Esophagus muscularis mucosa (tissue), 4 donors: Measurements from ENCODE around the gene TSFM. TPM values are rescaled to one million over a fixed set of nuclear protein-coding genes. Genes with fewer than 3 reads are reported as not detected.
A peak's percentile ranks its signal among the peaks of the same experiment; 100 is the strongest.

Experiments used
- DNase-seq: peaks from one replicate; pipeline ENCODE4 v3.0.0-alpha.2; 2017; ENCODE audit errors: extremely low spot score
- H3K27ac ChIP-seq, 4 donors: fragments of 200-600 bp; sonication (generic); replicated peaks in 1 of 4; 1 replicate in 3 of 4; 2 replicates in 1 of 4; pipeline ENCODE4 v1.5.1; 2016 to 2019; ENCODE audit warnings: mild to moderate bottlenecking in 1 of 4
- H3K27me3 ChIP-seq, 4 donors: fragments of 200-600 bp; sonication (generic); one replicate each; pipeline versions ENCODE4 v1.5.1 to v1.6.0; 2016 to 2019
- H3K36me3 ChIP-seq, 4 donors: fragments of 200-600 bp; sonication (generic); one replicate each; pipeline ENCODE4 v1.5.1; 2016 to 2019
- H3K4me1 ChIP-seq, 4 donors: fragments of 200-600 bp; sonication (generic); one replicate each; pipeline ENCODE4 v1.5.1; 2016 to 2019
- H3K4me3 ChIP-seq, 4 donors: fragments of 200-600 bp; sonication (generic); 1 replicate in 2 of 4; 2 replicates in 2 of 4; pipeline ENCODE4 v1.5.1; 2016 to 2019; ENCODE audit warnings: mild to moderate bottlenecking in 4 of 4, moderate library complexity in 1 of 4
- H3K9me3 ChIP-seq, 4 donors: fragments of 200-600 bp; sonication (generic); 1 replicate in 3 of 4; 2 replicates in 1 of 4; pipeline ENCODE4 v1.5.1; 2016 to 2019
- CTCF ChIP-seq, 3 experiments: fragments of 200-600 bp in 2 of 3; fragments of 450-650 bp in 1 of 3; sonication (generic) in 2 of 3; IDR thresholded peaks; one replicate each; pipeline ENCODE4 v1.5.1; 2017 to 2019; ENCODE audit warnings: antibody characterized with exemption in 3 of 3, mild to moderate bottlenecking in 2 of 3, moderate library complexity in 1 of 3
- EP300 ChIP-seq: sonication (generic); formaldehyde crosslinking; IDR thresholded peaks from one replicate; pipeline ENCODE4 v1.6.1; 2017; ENCODE audit warnings: antibody characterized with exemption
- POLR2A ChIP-seq: fragments of 450-650 bp; IDR thresholded peaks from one replicate; pipeline ENCODE4 v1.6.1; 2017; ENCODE audit warnings: antibody characterized with exemption, moderate library complexity, mild to moderate bottlenecking, low read depth
- POLR2AphosphoS5 ChIP-seq, 2 donors: sonication (generic); formaldehyde crosslinking; IDR thresholded peaks; one replicate each; pipeline ENCODE4 v1.6.1; 2017; ENCODE audit warnings: antibody characterized with exemption in 2 of 2
- WGBS: methylation state at CpG from one replicate; pipeline ENCODE4 v1.1.5; 2018; 5-methylcytosine and 5-hydroxymethylcytosine counted together
- intact Hi-C: fragments of 100-400 bp; cut with DNase I; formaldehyde crosslinking; loops from one replicate; pipeline ENCODE4 v1.15.1; 2023
- total RNA-seq, 4 donors: library from RNA; depleted of rRNA; stranded (reverse); fragments of >200 nt; gene quantifications; one replicate each; pipeline versions ENCODE4 v1.1.0 to v1.2.1, GENCODE V29; 2016

The TSFM gene
- total RNA-seq, 4 donors from 2014 or later = 17.6 to 38.4 (median 29.2) TPM

DNA sequence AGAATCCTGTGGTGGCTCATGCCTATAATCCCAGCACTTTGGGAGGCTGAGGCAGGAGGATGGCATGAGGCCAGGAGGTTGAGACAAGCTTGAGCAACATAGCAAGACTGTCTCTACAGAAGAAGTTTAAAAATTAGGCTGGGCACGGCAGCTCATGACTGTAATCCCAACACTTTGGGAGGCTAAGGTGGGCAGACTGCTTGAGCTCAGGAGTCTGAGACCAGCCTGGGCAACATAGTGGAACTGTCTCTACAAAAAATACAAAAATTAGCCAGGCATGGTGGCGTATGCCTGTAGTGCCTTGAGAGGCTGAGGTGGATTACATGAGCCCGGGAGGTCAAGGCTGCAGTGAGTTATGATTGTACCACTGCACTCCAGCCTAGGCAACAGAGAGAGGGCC, 14.7 kb upstream of the TSFM start:
- WGBS = 94% methylated on average over 3 of the region's 3 CpGs
- TF ChIP-seq CTCF (IDR thresholded peaks at IDR 0.05) (no peak), POLR2AphosphoS5 (IDR thresholded peaks at IDR 0.05) (no peak), POLR2A (no peak), EP300 (no peak)
- peaks cover 0 to 41% (median 29%) of the 10 kb centered on the region in 4 donors for H3K27me3 ChIP-seq
- H3K27ac ChIP-seq = no peak overlapping the region
- no peak overlapping the region for H3K4me3 ChIP-seq
- no peaks in the 10 kb centered on the region for H3K9me3 ChIP-seq
- H3K36me3 ChIP-seq = peaks cover 0 to 24% (median 20%) of the 10 kb centered on the region in 4 donors
- peaks cover 31 to 53% (median 42%) of the 10 kb centered on the region in 4 donors for H3K4me1 ChIP-seq
- no peak for DNase-seq
- intact Hi-C loops = no loop called here

DNA sequence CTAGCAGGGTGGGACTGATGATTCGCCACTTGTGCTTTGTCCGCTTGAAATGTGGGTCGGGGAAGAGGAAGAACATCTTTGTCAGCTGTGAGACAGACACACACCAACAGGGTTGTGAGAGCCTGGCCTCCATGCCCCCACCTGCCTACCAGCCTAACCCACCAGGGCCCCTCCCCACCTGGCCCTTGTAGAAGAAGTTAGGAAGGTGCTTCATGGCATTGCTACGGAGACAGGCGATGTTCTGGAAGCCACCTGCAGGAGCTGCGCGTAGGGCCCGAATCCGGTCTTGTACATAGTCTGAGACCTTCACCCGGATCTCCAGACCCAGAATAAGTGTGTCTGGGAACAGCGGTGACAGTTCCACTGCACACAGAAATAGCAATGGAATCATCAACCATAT, 13.0 kb upstream of the TSFM start:
- no peak overlapping the region for H3K27ac ChIP-seq
- no peak overlapping the region for H3K4me3 ChIP-seq
- no peaks in the 10 kb centered on the region for H3K9me3 ChIP-seq
- H3K36me3 ChIP-seq = peaks cover 0 to 28% (median 21%) of the 10 kb centered on the region in 4 donors
- peaks cover 37 to 56% (median 47%) of the 10 kb centered on the region in 4 donors for H3K4me1 ChIP-seq
- no peak for DNase-seq
- TF ChIP-seq POLR2A = no peak
- no peak for TF ChIP-seq EP300
- no peak for TF ChIP-seq POLR2AphosphoS5 (IDR thresholded peaks at IDR 0.05)
- TF ChIP-seq CTCF (IDR thresholded peaks at IDR 0.05) = no peak
- intact Hi-C loops = no loop called here
- WGBS = 93% methylated on average over 11 of the region's 11 CpGs
- H3K27me3 ChIP-seq = peaks cover 0 to 24% (median 15%) of the 10 kb centered on the region in 4 donors

DNA sequence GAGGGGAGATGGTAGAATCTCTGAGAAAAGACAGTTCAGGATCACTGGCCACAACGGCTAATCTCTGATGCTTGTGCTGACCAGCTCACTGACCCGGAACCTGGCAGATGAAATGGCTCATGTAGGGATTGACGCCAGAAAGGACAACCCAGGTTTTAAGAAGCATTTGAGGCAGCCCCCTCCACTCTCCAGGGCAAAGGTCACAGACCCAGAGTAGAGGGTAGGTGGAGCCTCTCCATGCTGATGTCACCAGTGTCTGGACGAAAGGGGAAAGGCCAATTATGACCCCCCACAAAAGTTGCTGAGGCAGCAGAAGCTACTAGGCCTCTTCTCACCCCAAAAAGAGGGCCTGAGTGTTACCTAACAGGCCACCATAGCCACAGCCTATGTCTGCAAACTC, 11.9 kb upstream of the TSFM start:
- peaks cover 26 to 45% (median 35%) of the 10 kb centered on the region in 4 donors for H3K4me1 ChIP-seq
- DNase-seq = no peak
- intact Hi-C loops = no loop called here
- H3K27ac ChIP-seq = peak overlapping the region in 3 of 4 donors; percentile 90 to 95 (median 93)
- peaks cover 0 to 36% (median 23%) of the 10 kb centered on the region in 4 donors for H3K36me3 ChIP-seq
- WGBS = 98% methylated on average over 4 of the region's 4 CpGs
- no peak for TF ChIP-seq CTCF (IDR thresholded peaks at IDR 0.05)
- TF ChIP-seq EP300 = no peak
- no peak for TF ChIP-seq POLR2A
- TF ChIP-seq POLR2AphosphoS5 (IDR thresholded peaks at IDR 0.05) = no peak
- H3K27me3 ChIP-seq = peaks cover 0 to 12% (median 4%) of the 10 kb centered on the region in 4 donors
- no peaks in the 10 kb centered on the region for H3K9me3 ChIP-seq
- H3K4me3 ChIP-seq = no peak overlapping the region

GRCh38 chr12:57771236-57771872, 11.2 kb upstream of the TSFM start:
- peaks cover 0 to 43% (median 23%) of the 10 kb centered on the region in 4 donors for H3K36me3 ChIP-seq
- intact Hi-C loops = no loop called here
- DNase-seq = peak; percentile 98
- H3K9me3 ChIP-seq = no peaks in the 10 kb centered on the region
- TF ChIP-seq POLR2AphosphoS5 (IDR thresholded peaks at IDR 0.05) (no peak), CTCF (IDR thresholded peaks at IDR 0.05) (no peak), EP300 (no peak), POLR2A (no peak)
- 7% methylated on average over 16 of the region's 16 CpGs for WGBS
- peak overlapping the region; percentile 90 to 95 (median 94) for H3K27ac ChIP-seq
- peaks cover 0 to 6% (median 0%) of the 10 kb centered on the region in 4 donors for H3K27me3 ChIP-seq
- H3K4me1 ChIP-seq = peaks cover 20 to 38% (median 29%) of the 10 kb centered on the region in 4 donors
- peak overlapping the region; percentile 70 to 82 (median 76) for H3K4me3 ChIP-seq
